HEK293T (cell line): ENCODE measurements around the gene ZMYM1.

Experiments
- BHLHE40 ChIP-seq: fragments of 450-650 bp; IDR thresholded peaks from 2 replicates; pipeline ENCODE4 v1.6.1; 2016; ENCODE audit warnings: mild to moderate bottlenecking, moderate library complexity, borderline replicate concordance
- FOXA1 ChIP-seq: fragments of 450-650 bp; IDR thresholded peaks from 2 replicates; pipeline ENCODE4 v1.6.1; 2016; ENCODE audit warnings: mild to moderate bottlenecking
- FOXK2 ChIP-seq: fragments of 450-650 bp; IDR thresholded peaks from 2 replicates; pipeline ENCODE4 v1.6.1; 2016; ENCODE audit warnings: mild to moderate bottlenecking
- FOXM1 ChIP-seq: fragments of 450-650 bp; IDR thresholded peaks from 2 replicates; pipeline ENCODE4 v1.6.1; 2017; ENCODE audit warnings: mild to moderate bottlenecking, borderline replicate concordance
- SP1 ChIP-seq: fragments of 450-650 bp; IDR thresholded peaks from 2 replicates; pipeline ENCODE4 v1.6.1; 2017
- TF ChIP-seq, protein P1 (sequence below): fragments of 450-650 bp; IDR thresholded peaks from 2 replicates; pipeline ENCODE4 v1.6.1; 2016

DNA sequence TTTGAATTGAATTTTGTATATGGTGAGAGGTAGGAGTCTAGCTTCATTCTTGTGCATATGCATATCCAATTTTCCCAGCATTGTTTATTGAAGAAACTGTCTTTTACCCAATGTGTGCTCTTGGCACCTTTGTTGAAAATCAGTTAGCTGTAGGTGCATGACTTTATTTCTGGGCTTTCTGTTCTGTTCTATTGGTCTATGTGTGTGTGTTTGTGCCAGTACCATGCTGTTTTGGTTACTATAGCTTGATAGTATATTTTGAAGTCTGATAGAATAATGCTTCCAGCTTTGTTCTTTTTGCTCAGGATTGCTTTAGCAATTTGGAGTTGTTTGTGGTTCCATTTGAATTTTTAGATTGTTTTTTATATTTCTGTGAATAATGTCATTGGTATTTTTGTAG is 9.4 kb upstream of the ZMYM1 start:
- no peak for TF ChIP-seq SP1
- TF ChIP-seq, protein P1, sequence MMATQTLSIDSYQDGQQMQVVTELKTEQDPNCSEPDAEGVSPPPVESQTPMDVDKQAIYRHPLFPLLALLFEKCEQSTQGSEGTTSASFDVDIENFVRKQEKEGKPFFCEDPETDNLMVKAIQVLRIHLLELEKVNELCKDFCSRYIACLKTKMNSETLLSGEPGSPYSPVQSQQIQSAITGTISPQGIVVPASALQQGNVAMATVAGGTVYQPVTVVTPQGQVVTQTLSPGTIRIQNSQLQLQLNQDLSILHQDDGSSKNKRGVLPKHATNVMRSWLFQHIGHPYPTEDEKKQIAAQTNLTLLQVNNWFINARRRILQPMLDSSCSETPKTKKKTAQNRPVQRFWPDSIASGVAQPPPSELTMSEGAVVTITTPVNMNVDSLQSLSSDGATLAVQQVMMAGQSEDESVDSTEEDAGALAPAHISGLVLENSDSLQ, result no peak
- TF ChIP-seq FOXK2, result no peak
- no peak for TF ChIP-seq FOXA1
- TF ChIP-seq FOXM1, result no peak
- no peak for TF ChIP-seq BHLHE40
